ENCODE results near the gene SCGB1C1.
"Not testable (repeated sequence)": the region's sequence is repeated elsewhere in the genome, so short reads cannot be mapped to it uniquely, and the experiment has no call there.

DNA sequence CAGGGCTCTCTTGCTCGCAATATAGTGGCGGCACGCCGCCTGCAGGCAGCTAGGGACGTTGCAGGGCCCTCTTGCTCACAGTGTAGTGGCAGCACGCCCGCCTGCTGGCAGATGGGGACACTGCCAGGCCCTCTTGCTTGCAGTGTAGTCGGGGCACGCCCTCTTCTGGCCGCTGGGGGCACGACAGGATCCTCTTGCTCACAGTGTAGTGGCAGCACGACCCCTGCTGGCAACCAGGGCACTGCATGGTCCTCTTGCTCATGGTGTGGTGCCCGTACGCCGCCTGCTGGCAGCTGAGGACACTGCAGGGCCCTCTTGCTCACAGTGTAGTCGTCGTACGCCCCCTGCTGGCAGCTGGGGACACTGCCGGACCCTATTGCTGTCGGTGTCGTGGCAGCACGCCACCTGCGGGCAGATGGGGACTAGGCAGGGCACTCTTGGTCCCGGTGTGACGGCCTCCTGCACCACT is 3.0 kb upstream of the SCGB1C1 start:
- TF ChIP-seq, protein P1, sequence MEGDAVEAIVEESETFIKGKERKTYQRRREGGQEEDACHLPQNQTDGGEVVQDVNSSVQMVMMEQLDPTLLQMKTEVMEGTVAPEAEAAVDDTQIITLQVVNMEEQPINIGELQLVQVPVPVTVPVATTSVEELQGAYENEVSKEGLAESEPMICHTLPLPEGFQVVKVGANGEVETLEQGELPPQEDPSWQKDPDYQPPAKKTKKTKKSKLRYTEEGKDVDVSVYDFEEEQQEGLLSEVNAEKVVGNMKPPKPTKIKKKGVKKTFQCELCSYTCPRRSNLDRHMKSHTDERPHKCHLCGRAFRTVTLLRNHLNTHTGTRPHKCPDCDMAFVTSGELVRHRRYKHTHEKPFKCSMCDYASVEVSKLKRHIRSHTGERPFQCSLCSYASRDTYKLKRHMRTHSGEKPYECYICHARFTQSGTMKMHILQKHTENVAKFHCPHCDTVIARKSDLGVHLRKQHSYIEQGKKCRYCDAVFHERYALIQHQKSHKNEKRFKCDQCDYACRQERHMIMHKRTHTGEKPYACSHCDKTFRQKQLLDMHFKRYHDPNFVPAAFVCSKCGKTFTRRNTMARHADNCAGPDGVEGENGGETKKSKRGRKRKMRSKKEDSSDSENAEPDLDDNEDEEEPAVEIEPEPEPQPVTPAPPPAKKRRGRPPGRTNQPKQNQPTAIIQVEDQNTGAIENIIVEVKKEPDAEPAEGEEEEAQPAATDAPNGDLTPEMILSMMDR (conservative IDR thresholded peaks at IDR 0.05; ENCODE audit: low read depth in 2 of 2) = peak in 1 of 2 experiments; percentile 26; a peak in 2 of 4 replicates
- not testable (repeated sequence) for TF ChIP-seq EZH2 (IDR thresholded peaks at IDR 0.05; ENCODE audit: low read depth, unreplicated experiment); EZH2phosphoT487 (IDR thresholded peaks at IDR 0.05; ENCODE audit: unreplicated experiment); POLR2AphosphoS5 (IDR thresholded peaks at IDR 0.05; ENCODE audit: low read depth); CREB1 (CRISPR knock-in tag; IDR thresholded peaks at IDR 0.05; ENCODE audit: low read depth); ZNF331 (CRISPR knock-in tag; IDR thresholded peaks at IDR 0.05; ENCODE audit: low read depth); NANOG (IDR thresholded peaks at IDR 0.05; ENCODE audit: borderline replicate concordance); ZNF114 (CRISPR knock-in tag; IDR thresholded peaks at IDR 0.05); STAT1 (IDR thresholded peaks at IDR 0.05; ENCODE audit: unreplicated experiment); JUNB (IDR thresholded peaks at IDR 0.05; ENCODE audit: unreplicated experiment)
- TF ChIP-seq, protein P2, sequence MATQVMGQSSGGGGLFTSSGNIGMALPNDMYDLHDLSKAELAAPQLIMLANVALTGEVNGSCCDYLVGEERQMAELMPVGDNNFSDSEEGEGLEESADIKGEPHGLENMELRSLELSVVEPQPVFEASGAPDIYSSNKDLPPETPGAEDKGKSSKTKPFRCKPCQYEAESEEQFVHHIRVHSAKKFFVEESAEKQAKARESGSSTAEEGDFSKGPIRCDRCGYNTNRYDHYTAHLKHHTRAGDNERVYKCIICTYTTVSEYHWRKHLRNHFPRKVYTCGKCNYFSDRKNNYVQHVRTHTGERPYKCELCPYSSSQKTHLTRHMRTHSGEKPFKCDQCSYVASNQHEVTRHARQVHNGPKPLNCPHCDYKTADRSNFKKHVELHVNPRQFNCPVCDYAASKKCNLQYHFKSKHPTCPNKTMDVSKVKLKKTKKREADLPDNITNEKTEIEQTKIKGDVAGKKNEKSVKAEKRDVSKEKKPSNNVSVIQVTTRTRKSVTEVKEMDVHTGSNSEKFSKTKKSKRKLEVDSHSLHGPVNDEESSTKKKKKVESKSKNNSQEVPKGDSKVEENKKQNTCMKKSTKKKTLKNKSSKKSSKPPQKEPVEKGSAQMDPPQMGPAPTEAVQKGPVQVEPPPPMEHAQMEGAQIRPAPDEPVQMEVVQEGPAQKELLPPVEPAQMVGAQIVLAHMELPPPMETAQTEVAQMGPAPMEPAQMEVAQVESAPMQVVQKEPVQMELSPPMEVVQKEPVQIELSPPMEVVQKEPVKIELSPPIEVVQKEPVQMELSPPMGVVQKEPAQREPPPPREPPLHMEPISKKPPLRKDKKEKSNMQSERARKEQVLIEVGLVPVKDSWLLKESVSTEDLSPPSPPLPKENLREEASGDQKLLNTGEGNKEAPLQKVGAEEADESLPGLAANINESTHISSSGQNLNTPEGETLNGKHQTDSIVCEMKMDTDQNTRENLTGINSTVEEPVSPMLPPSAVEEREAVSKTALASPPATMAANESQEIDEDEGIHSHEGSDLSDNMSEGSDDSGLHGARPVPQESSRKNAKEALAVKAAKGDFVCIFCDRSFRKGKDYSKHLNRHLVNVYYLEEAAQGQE (IDR thresholded peaks at IDR 0.05; ENCODE audit: unreplicated experiment) = not testable (repeated sequence)
- TF ChIP-seq, protein P3, sequence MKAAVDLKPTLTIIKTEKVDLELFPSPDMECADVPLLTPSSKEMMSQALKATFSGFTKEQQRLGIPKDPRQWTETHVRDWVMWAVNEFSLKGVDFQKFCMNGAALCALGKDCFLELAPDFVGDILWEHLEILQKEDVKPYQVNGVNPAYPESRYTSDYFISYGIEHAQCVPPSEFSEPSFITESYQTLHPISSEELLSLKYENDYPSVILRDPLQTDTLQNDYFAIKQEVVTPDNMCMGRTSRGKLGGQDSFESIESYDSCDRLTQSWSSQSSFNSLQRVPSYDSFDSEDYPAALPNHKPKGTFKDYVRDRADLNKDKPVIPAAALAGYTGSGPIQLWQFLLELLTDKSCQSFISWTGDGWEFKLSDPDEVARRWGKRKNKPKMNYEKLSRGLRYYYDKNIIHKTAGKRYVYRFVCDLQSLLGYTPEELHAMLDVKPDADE (IDR thresholded peaks at IDR 0.05) = not testable (repeated sequence)
